SU-DHL-6 (cell line): ENCODE results near the gene UBR3.

Experiments
- EZH2phosphoT487 ChIP-seq: fragments of 200-600 bp; sonication (generic), shearing (Covaris generic); conservative IDR thresholded peaks from 2 replicates; pipeline ENCODE4 v1.6.1; 2018; ENCODE audit warnings: mild to moderate bottlenecking, antibody characterized with exemption, low read length, moderate library complexity, mixed read lengths
- TF ChIP-seq, protein P1 (sequence below): fragments of 200-600 bp; sonication (generic); IDR thresholded peaks from one replicate; pipeline ENCODE4 v1.5.1; 2017; ENCODE audit warnings: antibody characterized with exemption, mild to moderate bottlenecking, low read length, moderate library complexity; ENCODE audit not compliant: insufficient read depth, poor library complexity, severe bottlenecking

DNA sequence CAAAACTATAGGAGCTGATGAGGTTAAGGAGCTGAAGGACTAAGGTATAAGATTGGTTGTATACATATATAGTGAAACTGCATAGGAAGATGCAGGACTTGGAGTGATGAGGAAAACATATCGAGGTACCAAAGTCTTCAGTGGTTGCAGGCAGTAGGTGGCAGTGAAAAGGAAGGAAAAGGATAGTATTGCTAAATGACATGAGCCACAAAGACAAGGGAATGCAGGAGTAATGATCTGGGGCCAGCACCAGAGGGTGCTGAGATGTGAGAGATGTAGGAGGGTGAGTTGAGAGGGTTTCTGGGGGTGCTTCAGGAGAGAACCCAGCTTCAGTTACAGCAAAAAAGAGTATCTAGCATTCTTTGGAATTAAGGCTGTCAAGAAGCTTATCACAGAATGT is 178.4 kb downstream of the UBR3 start:
- TF ChIP-seq, protein P1, sequence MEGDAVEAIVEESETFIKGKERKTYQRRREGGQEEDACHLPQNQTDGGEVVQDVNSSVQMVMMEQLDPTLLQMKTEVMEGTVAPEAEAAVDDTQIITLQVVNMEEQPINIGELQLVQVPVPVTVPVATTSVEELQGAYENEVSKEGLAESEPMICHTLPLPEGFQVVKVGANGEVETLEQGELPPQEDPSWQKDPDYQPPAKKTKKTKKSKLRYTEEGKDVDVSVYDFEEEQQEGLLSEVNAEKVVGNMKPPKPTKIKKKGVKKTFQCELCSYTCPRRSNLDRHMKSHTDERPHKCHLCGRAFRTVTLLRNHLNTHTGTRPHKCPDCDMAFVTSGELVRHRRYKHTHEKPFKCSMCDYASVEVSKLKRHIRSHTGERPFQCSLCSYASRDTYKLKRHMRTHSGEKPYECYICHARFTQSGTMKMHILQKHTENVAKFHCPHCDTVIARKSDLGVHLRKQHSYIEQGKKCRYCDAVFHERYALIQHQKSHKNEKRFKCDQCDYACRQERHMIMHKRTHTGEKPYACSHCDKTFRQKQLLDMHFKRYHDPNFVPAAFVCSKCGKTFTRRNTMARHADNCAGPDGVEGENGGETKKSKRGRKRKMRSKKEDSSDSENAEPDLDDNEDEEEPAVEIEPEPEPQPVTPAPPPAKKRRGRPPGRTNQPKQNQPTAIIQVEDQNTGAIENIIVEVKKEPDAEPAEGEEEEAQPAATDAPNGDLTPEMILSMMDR, result no peak
- no peak for TF ChIP-seq EZH2phosphoT487
